NCI-H2171 (cell line): Measurements from ENCODE around the gene KCNQ2.

Experiments
- DNase-seq: peaks from one replicate; lab custom pipeline; 2025; lab: John Stamatoyannopoulos, UW

Gene KCNQ2

GRCh38 chr20:63471002-63471716 lies 1.3 kb downstream of the KCNQ2 start:
- no peak for DNase-seq

- DNase-seq: no peak
Observed at GRCh38 chr20:63470410-63470809, 2.0 kb downstream of the KCNQ2 start.

- no peak for DNase-seq
Observed at GRCh38 chr20:63469713-63470101, 2.7 kb downstream of the KCNQ2 start.

GRCh38 chr20:63469019-63469712 lies 3.3 kb downstream of the KCNQ2 start:
- DNase-seq: no peak

- no peak for DNase-seq
Observed at GRCh38 chr20:63468421-63468820, 4.0 kb downstream of the KCNQ2 start.

GRCh38 chr20:63467294-63468083 lies 5.0 kb downstream of the KCNQ2 start:
- DNase-seq: no peak

GRCh38 chr20:63466861-63467260 lies 5.6 kb downstream of the KCNQ2 start:
- DNase-seq: no peak

GRCh38 chr20:63466250-63466825 lies 6.1 kb downstream of the KCNQ2 start:
- no peak for DNase-seq

GRCh38 chr20:63465380-63466249 lies 6.8 kb downstream of the KCNQ2 start:
- no peak for DNase-seq

- no peak for DNase-seq
Observed at GRCh38 chr20:63464289-63464635, 8.2 kb downstream of the KCNQ2 start.

- DNase-seq: no peak
Observed at GRCh38 chr20:63463400-63464288, 8.8 kb downstream of the KCNQ2 start.

GRCh38 chr20:63462244-63462643 lies 10.2 kb downstream of the KCNQ2 start:
- no peak for DNase-seq

GRCh38 chr20:63461104-63461763 lies 11.2 kb downstream of the KCNQ2 start:
- no peak for DNase-seq

- no peak for DNase-seq
Observed at GRCh38 chr20:63459070-63459380, 13.4 kb downstream of the KCNQ2 start.

- DNase-seq: no peak
Observed at GRCh38 chr20:63458170-63459069, 14.0 kb downstream of the KCNQ2 start.

- peak; percentile 78 for DNase-seq
Observed at GRCh38 chr20:63457737-63458136, 14.7 kb downstream of the KCNQ2 start.

- DNase-seq: no peak
Observed at GRCh38 chr20:63456429-63457284, 15.8 kb downstream of the KCNQ2 start.

GRCh38 chr20:63455568-63455859 lies 16.9 kb downstream of the KCNQ2 start:
- DNase-seq: no peak
